ENCODE measurements around the gene PPP2R5A.

DNA sequence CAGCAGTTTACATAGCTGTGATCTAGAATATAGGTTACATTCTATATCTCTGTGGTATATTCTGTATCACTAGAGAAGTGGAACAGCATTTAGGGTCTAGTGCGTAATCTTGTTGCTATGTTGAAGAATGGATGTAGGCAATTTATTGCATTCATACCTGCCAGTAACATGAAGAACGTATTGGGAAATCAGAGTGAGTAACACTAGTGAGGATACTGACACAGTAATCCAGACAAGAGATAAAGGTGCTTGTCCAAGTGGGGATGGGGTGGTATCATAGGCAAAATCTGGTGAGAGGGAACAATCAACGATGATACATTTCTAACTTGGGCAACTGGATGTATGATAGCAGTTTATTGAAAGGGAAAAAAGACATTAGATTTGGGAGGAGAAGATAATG is 9.8 kb downstream of the PPP2R5A start:
- TF ChIP-seq, protein P1, sequence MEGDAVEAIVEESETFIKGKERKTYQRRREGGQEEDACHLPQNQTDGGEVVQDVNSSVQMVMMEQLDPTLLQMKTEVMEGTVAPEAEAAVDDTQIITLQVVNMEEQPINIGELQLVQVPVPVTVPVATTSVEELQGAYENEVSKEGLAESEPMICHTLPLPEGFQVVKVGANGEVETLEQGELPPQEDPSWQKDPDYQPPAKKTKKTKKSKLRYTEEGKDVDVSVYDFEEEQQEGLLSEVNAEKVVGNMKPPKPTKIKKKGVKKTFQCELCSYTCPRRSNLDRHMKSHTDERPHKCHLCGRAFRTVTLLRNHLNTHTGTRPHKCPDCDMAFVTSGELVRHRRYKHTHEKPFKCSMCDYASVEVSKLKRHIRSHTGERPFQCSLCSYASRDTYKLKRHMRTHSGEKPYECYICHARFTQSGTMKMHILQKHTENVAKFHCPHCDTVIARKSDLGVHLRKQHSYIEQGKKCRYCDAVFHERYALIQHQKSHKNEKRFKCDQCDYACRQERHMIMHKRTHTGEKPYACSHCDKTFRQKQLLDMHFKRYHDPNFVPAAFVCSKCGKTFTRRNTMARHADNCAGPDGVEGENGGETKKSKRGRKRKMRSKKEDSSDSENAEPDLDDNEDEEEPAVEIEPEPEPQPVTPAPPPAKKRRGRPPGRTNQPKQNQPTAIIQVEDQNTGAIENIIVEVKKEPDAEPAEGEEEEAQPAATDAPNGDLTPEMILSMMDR (IDR thresholded peaks at IDR 0.05 in 8 of 11, conservative IDR thresholded peaks at IDR 0.05 in 3 of 11) = no peak
- TF ChIP-seq POLR2AphosphoS5 (IDR thresholded peaks at IDR 0.05) (no peak), POLR2A (IDR thresholded peaks at IDR 0.05) (no peak)

All from spleen (tissue), 7 donors.